Progenitor cell of endocrine pancreas (in vitro differentiated cells): ENCODE measurements around the gene DNASE1L3. TPM values are rescaled to one million over a fixed set of nuclear protein-coding genes. Genes with fewer than 3 reads are reported as not detected.

Experiments
- DNase-seq: peaks from one replicate; pipeline ENCODE4 v3.0.0; 2021; ENCODE audit warnings: low spot score; ENCODE audit not compliant: unreplicated experiment
- H3K27ac Mint-ChIP-seq: 2 replicates; pipeline ENCODE4 v1.8.0; 2021; ENCODE audit warnings: mild to moderate bottlenecking, moderate library complexity, mixed read lengths
- H3K27me3 Mint-ChIP-seq: 2 replicates; pipeline ENCODE4 v1.8.0; 2021; ENCODE audit warnings: mixed read lengths
- H3K36me3 Mint-ChIP-seq: 2 replicates; pipeline ENCODE4 v1.8.0; 2022; ENCODE audit warnings: mixed read lengths; ENCODE audit not compliant: insufficient read depth
- H3K4me1 Mint-ChIP-seq: 2 replicates; pipeline ENCODE4 v1.8.0; 2021; ENCODE audit warnings: low read depth, mixed read lengths
- H3K4me3 Mint-ChIP-seq: 2 replicates; pipeline ENCODE4 v1.8.0; 2021; ENCODE audit warnings: low read depth, mild to moderate bottlenecking, moderate library complexity, mixed read lengths
- H3K9me3 Mint-ChIP-seq: 2 replicates; pipeline ENCODE4 v1.8.0; 2021; ENCODE audit warnings: low read depth, mixed read lengths
- CTCF ChIP-seq: fragments of 200-600 bp; sonication (generic); IDR thresholded peaks from one replicate; pipeline ENCODE4 v1.5.0; 2021; ENCODE audit warnings: antibody characterized with exemption, mild to moderate bottlenecking; ENCODE audit not compliant: unreplicated experiment
- long read RNA-seq: library from polyadenylated mRNA; unstranded; transcript quantifications from one replicate; pipeline ENCODE4 v2.0.0, GENCODE V29; 2020
- total RNA-seq: library from RNA; stranded (reverse); gene quantifications from 2 replicates; pipeline ENCODE4 v1.2.1, GENCODE V29; 2021

DNASE1L3 gene
- not detected in 2 replicates for total RNA-seq
- long read RNA-seq = 0 reads

- H3K4me3 Mint-ChIP-seq = no peak within 1 kb of the TSS
- H3K4me1 Mint-ChIP-seq = peaks cover 3% of the 10 kb centered on the region
- H3K36me3 Mint-ChIP-seq = no peaks in the 10 kb centered on the region
- no peaks in the 10 kb centered on the region for H3K9me3 Mint-ChIP-seq
- H3K27me3 Mint-ChIP-seq = peaks cover 13% of the 10 kb centered on the region
- no peak for TF ChIP-seq CTCF
- no peak for DNase-seq
- peak within 1 kb of the TSS; percentile 33 for H3K27ac Mint-ChIP-seq
These were observed at the start of gene DNASE1L3 for GRCh38 chr3:58210761-58211460. TSS of gene DNASE1L3 (minus strand) at chr3:58210972. CDS start at chr3:58210906, 66 bp downstream.

- Mint-ChIP-seq H3K4me3 (no peak overlapping the region), H3K36me3 (no peaks in the 10 kb centered on the region), H3K27me3 (no peaks in the 10 kb centered on the region), H3K4me1 (no peaks in the 10 kb centered on the region), H3K27ac (no peak overlapping the region), H3K9me3 (no peaks in the 10 kb centered on the region)
- TF ChIP-seq CTCF = no peak
- DNase-seq = no peak
These were observed 49.5 kb upstream of the DNASE1L3 start for GRCh38 chr3:58260261-58260731.

GRCh38 chr3:58258392-58259055, 47.8 kb upstream of the DNASE1L3 start:
- Mint-ChIP-seq H3K36me3 (no peaks in the 10 kb centered on the region), H3K9me3 (no peaks in the 10 kb centered on the region), H3K27me3 (no peaks in the 10 kb centered on the region), H3K4me1 (peaks cover 2% of the 10 kb centered on the region), H3K27ac (no peak overlapping the region), H3K4me3 (no peak overlapping the region)
- DNase-seq = no peak
- TF ChIP-seq CTCF = no peak

GRCh38 chr3:58256511-58256910, 45.7 kb upstream of the DNASE1L3 start:
- TF ChIP-seq CTCF = no peak
- H3K27me3 Mint-ChIP-seq = no peaks in the 10 kb centered on the region
- no peaks in the 10 kb centered on the region for H3K9me3 Mint-ChIP-seq
- H3K36me3 Mint-ChIP-seq = no peaks in the 10 kb centered on the region
- H3K4me1 Mint-ChIP-seq = peaks cover 2% of the 10 kb centered on the region
- H3K27ac Mint-ChIP-seq = no peak overlapping the region
- no peak for DNase-seq
- H3K4me3 Mint-ChIP-seq = no peak overlapping the region

- Mint-ChIP-seq H3K27me3 (no peaks in the 10 kb centered on the region), H3K9me3 (no peaks in the 10 kb centered on the region), H3K36me3 (no peaks in the 10 kb centered on the region), H3K4me3 (no peak overlapping the region), H3K27ac (no peak overlapping the region), H3K4me1 (peaks cover 2% of the 10 kb centered on the region)
- TF ChIP-seq CTCF = no peak
- no peak for DNase-seq
These were observed 45.3 kb upstream of the DNASE1L3 start for GRCh38 chr3:58256061-58256460.
